ENCODE measurements around the gene CEP112.

DNA sequence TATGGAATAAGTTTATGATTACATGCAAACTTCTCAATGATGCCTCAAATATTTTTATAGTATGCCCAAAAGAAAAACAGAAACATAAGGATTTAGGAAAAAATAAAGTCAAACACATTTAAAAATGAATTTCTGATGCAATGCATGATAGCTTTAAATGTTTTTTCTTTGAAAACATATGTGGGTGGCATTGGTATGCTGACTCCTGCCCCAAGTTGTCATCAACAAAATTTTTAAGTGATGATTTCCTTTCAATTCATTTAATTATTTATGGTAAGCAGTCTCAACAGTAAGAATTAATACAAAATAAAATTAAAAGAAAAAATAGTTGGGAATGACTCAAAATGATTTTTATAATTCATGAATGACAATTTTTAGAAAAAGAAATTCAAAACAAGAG lies 104.9 kb downstream of the CEP112 start:
- TF ChIP-seq, protein P1, sequence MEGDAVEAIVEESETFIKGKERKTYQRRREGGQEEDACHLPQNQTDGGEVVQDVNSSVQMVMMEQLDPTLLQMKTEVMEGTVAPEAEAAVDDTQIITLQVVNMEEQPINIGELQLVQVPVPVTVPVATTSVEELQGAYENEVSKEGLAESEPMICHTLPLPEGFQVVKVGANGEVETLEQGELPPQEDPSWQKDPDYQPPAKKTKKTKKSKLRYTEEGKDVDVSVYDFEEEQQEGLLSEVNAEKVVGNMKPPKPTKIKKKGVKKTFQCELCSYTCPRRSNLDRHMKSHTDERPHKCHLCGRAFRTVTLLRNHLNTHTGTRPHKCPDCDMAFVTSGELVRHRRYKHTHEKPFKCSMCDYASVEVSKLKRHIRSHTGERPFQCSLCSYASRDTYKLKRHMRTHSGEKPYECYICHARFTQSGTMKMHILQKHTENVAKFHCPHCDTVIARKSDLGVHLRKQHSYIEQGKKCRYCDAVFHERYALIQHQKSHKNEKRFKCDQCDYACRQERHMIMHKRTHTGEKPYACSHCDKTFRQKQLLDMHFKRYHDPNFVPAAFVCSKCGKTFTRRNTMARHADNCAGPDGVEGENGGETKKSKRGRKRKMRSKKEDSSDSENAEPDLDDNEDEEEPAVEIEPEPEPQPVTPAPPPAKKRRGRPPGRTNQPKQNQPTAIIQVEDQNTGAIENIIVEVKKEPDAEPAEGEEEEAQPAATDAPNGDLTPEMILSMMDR (IDR thresholded peaks at IDR 0.05), result no peak
- no peak for TF ChIP-seq POLR2A (IDR thresholded peaks at IDR 0.05)
